Upper lobe of right lung (tissue), 1 donor: ENCODE results near the gene ATM. TPM values are rescaled to one million over a fixed set of nuclear protein-coding genes. Genes with fewer than 3 reads are reported as not detected.

ENCODE experiments used
- ATAC-seq: fragments of 200-7000 bp; cut with Tn5 transposase; one replicate; pipeline ENCODE4 v1.9.1; 2020; ENCODE audit warnings: mild to moderate bottlenecking, moderate library complexity
- DNase-seq: peaks from one replicate; pipeline ENCODE4 v3.0.0-alpha.2; 2020
- H3K27ac ChIP-seq: fragments of 200-600 bp; one replicate; pipeline ENCODE4 v1.8.0; 2022
- H3K27me3 ChIP-seq: fragments of 200-600 bp; one replicate; pipeline ENCODE4 v1.8.0; 2022; ENCODE audit warnings: mild to moderate bottlenecking
- H3K36me3 ChIP-seq: fragments of 200-600 bp; one replicate; pipeline ENCODE4 v1.8.0; 2022
- H3K4me1 ChIP-seq: fragments of 200-600 bp; one replicate; pipeline ENCODE4 v1.8.0; 2022
- H3K4me3 ChIP-seq: fragments of 200-600 bp; one replicate; pipeline ENCODE4 v1.8.0; 2022; ENCODE audit warnings: mild to moderate bottlenecking
- H3K9me3 ChIP-seq: fragments of 200-600 bp; one replicate; pipeline ENCODE4 v1.8.0; 2022
- CTCF ChIP-seq: fragments of 200-600 bp; IDR thresholded peaks from one replicate; pipeline ENCODE4 v1.8.0; 2022; ENCODE audit warnings: antibody characterized with exemption
- intact Hi-C: fragments of 100-400 bp; cut with DNase I; formaldehyde crosslinking; loops from one replicate; pipeline ENCODE4 v1.11.0; 2022
- long read RNA-seq: library from polyadenylated mRNA; unstranded; transcript quantifications from one replicate; pipeline ENCODE4 v2.0.0, GENCODE V29; 2021
- total RNA-seq: library from RNA; stranded (reverse); fragmentation: NEBNext Ultra II Directional; extraction: Animal tissue kit (Norgen Biotek cat#: 25700); gene quantifications from one replicate; pipeline ENCODE4 v1.2.1, GENCODE V29; 2021
- donor health status: DM: no; HTN: yes; CAD: no; lungs with severe emphysema.

Gene ATM
- total RNA-seq, result 74.0 TPM
- long read RNA-seq, partial matches to known transcripts, result 2 of 9 reads
- long read RNA-seq, other reads (novel, unspliced or antisense), result 7 of 9 reads

- H3K27me3 ChIP-seq, result no peaks in the 10 kb centered on the region
- TF ChIP-seq CTCF, result peak; percentile 73
- DNase-seq (peak; percentile 100), ATAC-seq (peak; percentile 98)
- H3K4me3 ChIP-seq, result peak within 1 kb of the TSS; percentile 74
- peaks cover 2% of the 10 kb centered on the region for H3K36me3 ChIP-seq
- peaks cover 40% of the 10 kb centered on the region for H3K4me1 ChIP-seq
- intact Hi-C loops, result no loop called here
- H3K9me3 ChIP-seq, result no peaks in the 10 kb centered on the region
- peak within 1 kb of the TSS; percentile 96 for H3K27ac ChIP-seq
Observed at GRCh38 chr11:108222574-108223347, at the start of gene ATM, which contains the start of gene NPAT. Gene ATM, plus strand, starts transcription at chr11:108223067. Its CDS starts 4,558 bp downstream, at chr11:108227625. Gene NPAT, minus strand, starts transcription at chr11:108222638. Its CDS starts 102 bp downstream, at chr11:108222536.

GRCh38 chr11:108177570-108177969, 45.3 kb upstream of the ATM start:
- no peak for ATAC-seq
- H3K36me3 ChIP-seq, result peaks cover 90% of the 10 kb centered on the region

GRCh38 chr11:108193725-108194124, 29.1 kb upstream of the ATM start:
- ATAC-seq (no peak), DNase-seq (no peak)
- Histone ChIP-seq H3K4me1 (peaks cover 4% of the 10 kb centered on the region), H3K9me3 (no peaks in the 10 kb centered on the region), H3K36me3 (peaks cover 75% of the 10 kb centered on the region), H3K27me3 (no peaks in the 10 kb centered on the region), H3K4me3 (no peak overlapping the region), H3K27ac (no peak overlapping the region)
- intact Hi-C loops, result no loop called here
- TF ChIP-seq CTCF, result no peak

More at GRCh38 chr11:108177570-108177969, 45.3 kb upstream of the ATM start:
- Histone ChIP-seq H3K4me3 (no peak overlapping the region), H3K27ac (no peak overlapping the region), H3K4me1 (no peaks in the 10 kb centered on the region), H3K27me3 (no peaks in the 10 kb centered on the region), H3K9me3 (no peaks in the 10 kb centered on the region)
- no peak for TF ChIP-seq CTCF
- DNase-seq, result no peak
- intact Hi-C loops, result no loop called here

- intact Hi-C loops, result no loop called here
- no peak for TF ChIP-seq CTCF
- DNase-seq, result no peak
- H3K27ac ChIP-seq, result no peak overlapping the region
- no peaks in the 10 kb centered on the region for H3K9me3 ChIP-seq
- H3K4me1 ChIP-seq, result peaks cover 10% of the 10 kb centered on the region
- H3K4me3 ChIP-seq, result no peak overlapping the region
- ATAC-seq, result no peak
- peaks cover 46% of the 10 kb centered on the region for H3K36me3 ChIP-seq
- H3K27me3 ChIP-seq, result no peaks in the 10 kb centered on the region
Observed at GRCh38 chr11:108196901-108197300, 26.0 kb upstream of the ATM start.

- no peak for ATAC-seq
- TF ChIP-seq CTCF, result no peak
- H3K4me3 ChIP-seq, result no peak overlapping the region
- peaks cover 10% of the 10 kb centered on the region for H3K4me1 ChIP-seq
- H3K9me3 ChIP-seq, result no peaks in the 10 kb centered on the region
- no peak overlapping the region for H3K27ac ChIP-seq
- intact Hi-C loops, result no loop called here
- H3K36me3 ChIP-seq, result peaks cover 42% of the 10 kb centered on the region
- H3K27me3 ChIP-seq, result no peaks in the 10 kb centered on the region
- no peak for DNase-seq
Observed at GRCh38 chr11:108197351-108197750, 25.5 kb upstream of the ATM start.
